Spleen (tissue), 11 donors: ENCODE data around the gene TSHZ2. TPM values are rescaled to one million over a fixed set of nuclear protein-coding genes. Genes with fewer than 3 reads are reported as not detected.

Experiments
- DNase-seq: peaks from one replicate; pipeline ENCODE4 v3.0.0-alpha.2; 2020
- H3K27ac ChIP-seq, 8 donors: fragments of 200-600 bp; sonication (generic) in 7 of 8; 1 replicate in 4 of 8; 2 replicates in 4 of 8; pipeline versions ENCODE4 v1.5.0 to v1.8.0; 2016 to 2021; ENCODE audit warnings: inconsistent platforms in 4 of 8, mild to moderate bottlenecking in 4 of 8, moderate library complexity in 1 of 8
- H3K27me3 ChIP-seq, 7 donors: fragments of 200-600 bp; sonication (generic) in 6 of 7; replicated peaks in 1 of 7; 1 replicate in 4 of 7; 2 replicates in 3 of 7; pipeline versions ENCODE4 v1.5.0 to v1.8.0; 2016 to 2021; ENCODE audit warnings: inconsistent platforms in 3 of 7, mild to moderate bottlenecking in 1 of 7
- H3K36me3 ChIP-seq, 6 donors: fragments of 200-600 bp; sonication (generic) in 5 of 6; 1 replicate in 4 of 6; 2 replicates in 2 of 6; pipeline versions ENCODE4 v1.5.0 to v1.8.0; 2016 to 2021; ENCODE audit warnings: inconsistent platforms in 2 of 6
- H3K4me1 ChIP-seq, 6 donors: fragments of 200-600 bp; sonication (generic) in 5 of 6; 1 replicate in 3 of 6; 2 replicates in 3 of 6; pipeline versions ENCODE4 v1.5.0 to v1.8.0; 2016 to 2021; ENCODE audit warnings: inconsistent platforms in 3 of 6
- H3K4me3 ChIP-seq, 8 donors: fragments of 200-600 bp; sonication (generic) in 7 of 8; 1 replicate in 4 of 8; 2 replicates in 4 of 8; pipeline versions ENCODE4 v1.5.0 to v1.8.0; 2016 to 2021; ENCODE audit warnings: inconsistent platforms in 4 of 8, mild to moderate bottlenecking in 4 of 8, moderate library complexity in 2 of 8
- H3K9me3 ChIP-seq, 8 donors: fragments of 200-600 bp; sonication (generic) in 7 of 8; 1 replicate in 4 of 8; 2 replicates in 4 of 8; pipeline versions ENCODE4 v1.5.0 to v1.8.0; 2016 to 2021; ENCODE audit warnings: inconsistent platforms in 4 of 8
- POLR2A ChIP-seq, 3 donors: fragments of 450-650 bp; IDR thresholded peaks; one replicate each; pipeline ENCODE4 v1.5.1; 2017; ENCODE audit warnings: antibody characterized with exemption in 3 of 3, mild to moderate bottlenecking in 1 of 3
- POLR2AphosphoS5 ChIP-seq, 3 donors: sonication (generic); formaldehyde crosslinking; IDR thresholded peaks; one replicate each; pipeline ENCODE4 v1.5.1; 2017; ENCODE audit warnings: antibody characterized with exemption in 3 of 3
- WGBS, 5 donors: extraction: QIAGEN DNeasy Blood & Tissue Kit in 3 of 5; methylation state at CpG; one replicate each; pipeline versions ENCODE4 v1.1.5 to v1.1.7; 2013 to 2018; 5-methylcytosine and 5-hydroxymethylcytosine counted together
- intact Hi-C: fragments of 100-400 bp; cut with DNase I; formaldehyde crosslinking; loops from one replicate; pipeline ENCODE4 v1.15.0; 2023; ENCODE audit warnings: low total_unique reads
- polyA plus RNA-seq, 3 donors: library from polyadenylated mRNA; stranded (reverse); fragments of 200-250 nt; gene quantifications; one replicate each; pipeline ENCODE4 v1.2.1, GENCODE V29; 2013
- total RNA-seq, 7 donors: library from RNA; depleted of rRNA in 3 of 7; stranded (reverse); fragments of >200 nt in 3 of 7; fragmentation: NEBNext Ultra II Directional in 4 of 7; extraction: Animal tissue kit (Norgen Biotek cat#: 25700) in 4 of 7; gene quantifications; one replicate each; pipeline versions ENCODE4 v1.1.0 to v1.2.1, GENCODE V29; 2016 to 2021
- TF ChIP-seq, protein P1 (sequence below), 11 experiments: fragments of 200-600 bp in 7 of 11; fragments of 450-650 bp in 4 of 11; sonication (generic) in 4 of 11; IDR thresholded peaks in 8 of 11; conservative IDR thresholded peaks in 3 of 11; 1 replicate in 7 of 11; 2 replicates in 4 of 11; pipeline versions ENCODE4 v1.4.0 to v1.8.0; 2016 to 2021; ENCODE audit warnings: antibody characterized with exemption in 11 of 11, inconsistent platforms in 4 of 11, mild to moderate bottlenecking in 1 of 11
- donor health status: healthy with polysubstance abuse.
- donor health status: DM: no; HTN: no; CAD: no; lungs with moderate emphysema.
- donor health status: DM: no; HTN: no; CAD: no.
- donor health status: Bipolar disorder and iron deficiency.
- donor health status: healthy.
- donor health status: DM: no; HTN: no; CAD: no.
- donor health status: DM: yes; HTN: yes; CAD: no.

Gene TSHZ2
- total and polyA plus RNA-seq, 10 donors: 0.86 to 19.2 (median 15.7) TPM

DNA sequence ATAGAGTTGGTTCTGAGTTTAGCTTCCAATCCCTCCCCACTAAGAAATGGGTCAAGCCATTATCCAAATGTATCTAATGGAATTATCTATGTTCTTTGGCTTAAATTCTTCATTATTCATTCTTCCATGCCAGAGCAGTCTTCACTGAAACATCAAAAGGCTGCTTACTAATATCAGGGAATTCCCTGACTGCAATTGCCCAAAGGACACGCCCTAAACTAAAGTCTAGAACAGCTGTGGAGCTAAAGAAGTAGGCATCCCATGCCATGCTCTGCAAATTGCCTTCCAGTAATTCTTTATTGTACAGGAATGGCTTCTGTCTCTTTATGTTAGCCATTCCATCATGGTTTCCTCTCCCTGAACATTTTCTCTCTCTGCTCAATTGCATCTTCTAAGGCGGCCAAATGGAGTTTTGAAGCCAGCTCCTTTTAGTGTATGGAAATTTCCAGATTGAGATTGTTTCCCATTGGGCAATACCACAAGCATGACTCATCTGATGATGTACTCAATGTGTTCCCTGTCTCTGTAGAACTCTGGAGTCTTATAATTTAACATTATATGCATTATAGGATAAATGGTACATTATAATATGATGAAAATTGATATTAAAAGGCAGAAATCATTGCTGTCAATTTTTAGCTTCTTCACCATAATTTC is 28.8 kb upstream of the TSHZ2 start:
- no peak overlapping the region for H3K27ac ChIP-seq
- no peaks in the 10 kb centered on the region for H3K27me3 ChIP-seq
- H3K36me3 ChIP-seq: no peaks in the 10 kb centered on the region
- no peak overlapping the region for H3K4me3 ChIP-seq
- H3K9me3 ChIP-seq: no peaks in the 10 kb centered on the region
- TF ChIP-seq POLR2A (IDR thresholded peaks at IDR 0.05) (no peak), POLR2AphosphoS5 (IDR thresholded peaks at IDR 0.05) (no peak)
- TF ChIP-seq, protein P1, sequence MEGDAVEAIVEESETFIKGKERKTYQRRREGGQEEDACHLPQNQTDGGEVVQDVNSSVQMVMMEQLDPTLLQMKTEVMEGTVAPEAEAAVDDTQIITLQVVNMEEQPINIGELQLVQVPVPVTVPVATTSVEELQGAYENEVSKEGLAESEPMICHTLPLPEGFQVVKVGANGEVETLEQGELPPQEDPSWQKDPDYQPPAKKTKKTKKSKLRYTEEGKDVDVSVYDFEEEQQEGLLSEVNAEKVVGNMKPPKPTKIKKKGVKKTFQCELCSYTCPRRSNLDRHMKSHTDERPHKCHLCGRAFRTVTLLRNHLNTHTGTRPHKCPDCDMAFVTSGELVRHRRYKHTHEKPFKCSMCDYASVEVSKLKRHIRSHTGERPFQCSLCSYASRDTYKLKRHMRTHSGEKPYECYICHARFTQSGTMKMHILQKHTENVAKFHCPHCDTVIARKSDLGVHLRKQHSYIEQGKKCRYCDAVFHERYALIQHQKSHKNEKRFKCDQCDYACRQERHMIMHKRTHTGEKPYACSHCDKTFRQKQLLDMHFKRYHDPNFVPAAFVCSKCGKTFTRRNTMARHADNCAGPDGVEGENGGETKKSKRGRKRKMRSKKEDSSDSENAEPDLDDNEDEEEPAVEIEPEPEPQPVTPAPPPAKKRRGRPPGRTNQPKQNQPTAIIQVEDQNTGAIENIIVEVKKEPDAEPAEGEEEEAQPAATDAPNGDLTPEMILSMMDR (IDR thresholded peaks at IDR 0.05 in 8 of 11, conservative IDR thresholded peaks at IDR 0.05 in 3 of 11): no peak
- WGBS, 5 donors: 62 to 78% (median 68%) methylated on average over 2 of the region's 2 CpGs
- DNase-seq: no peak
- H3K4me1 ChIP-seq: no peaks in the 10 kb centered on the region
- intact Hi-C loops: no loop called here

DNA sequence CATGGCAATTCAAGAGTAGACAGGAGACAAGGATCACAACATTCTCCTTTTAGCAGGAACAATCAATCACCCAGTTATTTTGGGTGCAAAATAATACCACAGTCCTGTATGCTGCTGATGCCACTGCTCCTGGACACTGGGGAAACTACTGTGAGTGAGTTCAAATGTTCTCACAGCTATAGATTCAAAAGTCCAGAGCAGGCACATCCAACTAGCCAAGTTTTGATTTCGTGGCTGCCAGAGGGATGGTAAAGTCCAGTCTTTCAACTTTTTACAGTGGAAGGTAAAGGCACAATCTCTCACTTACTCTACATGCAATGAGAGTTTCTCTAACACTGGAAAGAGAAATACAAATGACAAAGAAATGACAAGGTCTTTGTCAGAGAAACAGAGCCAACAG is 26.9 kb upstream of the TSHZ2 start:
- H3K27ac ChIP-seq: no peak overlapping the region
- no peaks in the 10 kb centered on the region for H3K9me3 ChIP-seq
- no peaks in the 10 kb centered on the region for H3K4me1 ChIP-seq
- H3K27me3 ChIP-seq: no peaks in the 10 kb centered on the region
- WGBS, 5 donors: 43 to 64% (median 53%) methylated on average over 1 of the region's 1 CpG
- TF ChIP-seq POLR2A (IDR thresholded peaks at IDR 0.05): no peak
- TF ChIP-seq POLR2AphosphoS5 (IDR thresholded peaks at IDR 0.05): no peak
- TF ChIP-seq, protein P1 (IDR thresholded peaks at IDR 0.05 in 8 of 11, conservative IDR thresholded peaks at IDR 0.05 in 3 of 11): no peak
- no peaks in the 10 kb centered on the region for H3K36me3 ChIP-seq
- no peak overlapping the region for H3K4me3 ChIP-seq
- intact Hi-C loops: no loop called here
- no peak for DNase-seq

DNA sequence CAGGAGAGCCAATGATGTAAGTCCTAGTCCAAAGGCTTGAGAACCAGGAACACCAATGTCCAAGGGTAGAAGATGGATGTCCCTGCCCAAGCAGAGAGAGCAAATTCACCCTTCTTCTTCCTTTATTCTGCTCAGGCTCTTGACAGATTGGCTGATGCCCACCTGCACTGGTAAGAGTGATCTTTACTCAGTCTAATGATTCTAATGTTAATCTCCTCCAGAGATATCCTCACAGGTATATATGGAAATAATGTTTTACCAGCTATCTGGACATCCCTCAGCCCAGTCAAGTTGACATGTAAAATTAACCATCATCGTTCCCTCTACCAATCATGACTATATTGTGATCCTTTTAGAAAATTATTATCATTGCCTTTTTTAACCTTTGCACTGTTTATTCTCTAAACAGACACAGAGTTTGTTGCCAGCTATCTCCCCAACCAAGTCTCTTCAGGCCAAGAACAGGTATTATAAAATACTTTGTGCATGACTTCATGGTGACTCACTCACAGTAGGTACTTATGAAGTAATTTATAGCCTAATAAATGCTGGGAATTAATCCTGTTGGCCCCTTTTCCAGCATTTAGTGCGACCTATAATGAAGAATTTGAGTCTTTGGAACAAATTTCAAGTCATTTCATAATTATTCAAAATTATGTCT is 26.2 kb upstream of the TSHZ2 start:
- H3K27ac ChIP-seq: no peak overlapping the region
- no peak for DNase-seq
- H3K4me1 ChIP-seq: no peaks in the 10 kb centered on the region
- intact Hi-C loops: no loop called here
- no peaks in the 10 kb centered on the region for H3K27me3 ChIP-seq
- no peak overlapping the region for H3K4me3 ChIP-seq
- 67 to 78% (median 70%) methylated on average over 2 of the region's 2 CpGs for WGBS, 5 donors
- no peak for TF ChIP-seq POLR2A (IDR thresholded peaks at IDR 0.05)
- no peak for TF ChIP-seq POLR2AphosphoS5 (IDR thresholded peaks at IDR 0.05)
- TF ChIP-seq, protein P1 (IDR thresholded peaks at IDR 0.05 in 8 of 11, conservative IDR thresholded peaks at IDR 0.05 in 3 of 11): no peak
- H3K36me3 ChIP-seq: no peaks in the 10 kb centered on the region
- H3K9me3 ChIP-seq: no peaks in the 10 kb centered on the region

DNA sequence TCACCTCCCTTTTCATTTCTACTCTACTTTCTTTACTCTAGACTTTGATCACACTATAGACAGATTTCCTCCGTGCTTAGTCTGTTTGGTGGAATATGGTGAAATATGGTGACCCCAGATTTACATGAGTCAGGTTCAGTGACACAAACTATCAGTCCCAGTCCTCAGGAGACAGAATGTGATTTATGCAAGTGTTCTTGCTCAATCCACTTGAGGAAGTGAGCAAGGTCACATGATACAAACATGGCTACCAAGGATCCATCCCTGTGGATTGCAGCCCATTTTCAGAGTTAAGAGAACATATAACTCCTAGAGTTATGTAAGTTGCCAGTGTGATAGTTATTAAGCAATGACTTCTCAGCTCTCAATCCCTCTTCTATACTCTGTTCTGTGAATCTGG is 23.7 kb upstream of the TSHZ2 start:
- intact Hi-C loops: no loop called here
- no peak for DNase-seq
- TF ChIP-seq POLR2A (IDR thresholded peaks at IDR 0.05) (no peak), POLR2AphosphoS5 (IDR thresholded peaks at IDR 0.05) (no peak)
- TF ChIP-seq, protein P1 (IDR thresholded peaks at IDR 0.05 in 8 of 11, conservative IDR thresholded peaks at IDR 0.05 in 3 of 11): no peak
- H3K27ac ChIP-seq: no peak overlapping the region
- H3K4me1 ChIP-seq: no peaks in the 10 kb centered on the region
- no peaks in the 10 kb centered on the region for H3K27me3 ChIP-seq
- H3K4me3 ChIP-seq: no peak overlapping the region
- H3K36me3 ChIP-seq: no peaks in the 10 kb centered on the region
- no peaks in the 10 kb centered on the region for H3K9me3 ChIP-seq
- 73 to 97% (median 86%) methylated on average over 1 of the region's 1 CpG for WGBS, 5 donors
